Psoas muscle (tissue), 8 donors: ENCODE results near the gene ADGRG1. TPM values are rescaled to one million over a fixed set of nuclear protein-coding genes. Genes with fewer than 3 reads are reported as not detected.

Experiments
- ATAC-seq, 4 donors: fragments of 200-7000 bp; cut with Tn5 transposase; one replicate each; pipeline ENCODE4 v1.9.1; 2020; ENCODE audit warnings: moderate library complexity in 3 of 4, mild to moderate bottlenecking in 2 of 4
- DNase-seq, 2 donors: peaks; one replicate each; pipeline ENCODE4 v3.0.0-alpha.2; 2020
- H3K27ac ChIP-seq: fragments of 200-600 bp; one replicate; pipeline ENCODE4 v1.8.0; 2022
- H3K27me3 ChIP-seq, 3 donors: fragments of 200-600 bp in 1 of 3; one replicate each; pipeline versions ENCODE4 v1.6.1 to v1.8.0; 2013 to 2022; ENCODE audit warnings: low read length in 2 of 3, mild to moderate bottlenecking in 2 of 3, moderate library complexity in 1 of 3; ENCODE audit not compliant: insufficient read depth in 3 of 3
- H3K36me3 ChIP-seq, 2 donors: fragments of 200-600 bp in 1 of 2; one replicate each; pipeline versions ENCODE4 v1.6.1 to v1.8.0; 2013 to 2022; ENCODE audit warnings: low read depth in 1 of 2, mild to moderate bottlenecking in 1 of 2, moderate library complexity in 1 of 2; ENCODE audit not compliant: insufficient read depth in 1 of 2
- H3K4me1 ChIP-seq: fragments of 200-600 bp; one replicate; pipeline ENCODE4 v1.8.0; 2022
- H3K4me3 ChIP-seq: fragments of 200-600 bp; one replicate; pipeline ENCODE4 v1.8.0; 2022; ENCODE audit warnings: mild to moderate bottlenecking
- H3K9me3 ChIP-seq: fragments of 200-600 bp; one replicate; pipeline ENCODE4 v1.8.0; 2022
- WGBS, 3 donors: extraction: QIAGEN DNeasy Blood & Tissue Kit; methylation state at CpG; one replicate each; pipeline versions ENCODE4 v1.1.6 to v1.1.7; 2013; 5-methylcytosine and 5-hydroxymethylcytosine counted together
- intact Hi-C, 2 donors: fragments of 100-400 bp; cut with DNase I; formaldehyde crosslinking; loops; one replicate each; pipeline versions ENCODE4 v1.11.0 to v1.14.2; 2022
- polyA plus RNA-seq, 3 donors: library from polyadenylated mRNA; stranded (reverse); fragments of 200-250 nt; gene quantifications; one replicate each; pipeline ENCODE4 v1.2.3, GENCODE V29; 2013
- total RNA-seq, 4 donors: library from RNA; stranded (reverse); fragmentation: NEBNext Ultra II Directional in 2 of 4; extraction: Animal tissue kit (Norgen Biotek cat#: 25700) in 2 of 4; gene quantifications; one replicate each; pipeline versions ENCODE4 v1.2.1 to v1.2.4, GENCODE V29; 2021 to 2023
- TF ChIP-seq, protein P1 (sequence below): fragments of 200-600 bp; IDR thresholded peaks from one replicate; pipeline ENCODE4 v1.8.0; 2022; ENCODE audit warnings: antibody characterized with exemption
- donor health status: healthy with polysubstance abuse.
- donor health status: DM: no; HTN: no; CAD: no; lungs with moderate emphysema.
- donor health status: Bipolar disorder and iron deficiency.
- donor health status: healthy.
- donor health status: DM: yes; HTN: yes; CAD: no.
- donor health status: DM: no; HTN: no; CAD: no.
- donor health status: DM: no; HTN: no; CAD: no.
- donor health status: DM: yes; HTN: yes; CAD: no.

The ADGRG1 gene
- total and polyA plus RNA-seq, 7 donors: 5.3 to 19.4 (median 14.2) TPM

DNA sequence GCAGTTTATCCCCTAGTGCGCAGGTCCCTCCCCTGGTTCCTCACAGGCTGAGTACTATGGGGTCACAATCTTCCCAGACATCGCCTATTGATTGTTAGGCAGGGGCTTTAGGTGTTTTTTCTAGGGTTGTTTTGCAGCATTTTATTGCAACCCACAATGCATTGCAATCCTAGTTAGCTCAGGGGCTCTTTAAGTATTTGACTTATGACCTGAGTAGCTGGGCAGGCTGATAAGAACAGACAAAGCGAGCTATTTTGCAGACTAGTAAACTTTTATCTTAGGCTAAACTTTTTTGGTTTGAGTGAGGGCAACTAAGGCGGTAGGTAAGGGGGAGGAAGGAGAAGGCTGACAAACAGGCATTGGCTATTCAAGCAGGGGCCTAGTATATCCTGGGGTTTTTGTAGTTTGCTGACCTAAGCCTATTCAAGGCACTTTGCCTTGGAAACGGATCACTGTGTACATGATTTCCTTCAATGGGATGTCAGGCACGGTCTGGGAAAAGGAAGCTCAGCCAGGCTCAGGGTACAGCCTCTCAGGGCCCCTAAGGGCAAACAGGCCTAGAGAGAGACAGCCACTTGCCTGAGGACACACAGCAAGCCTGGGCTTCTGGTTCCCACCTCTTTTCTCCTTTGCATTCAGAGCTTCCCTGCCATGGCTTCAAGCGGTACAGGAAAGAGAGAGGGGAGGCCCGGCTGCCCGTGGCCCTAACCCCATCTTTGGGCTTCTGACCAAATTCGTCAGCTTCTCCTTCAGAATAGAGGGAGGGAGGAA is 72.5 kb downstream of the ADGRG1 start:
- Histone ChIP-seq H3K4me1 (no peaks in the 10 kb centered on the region), H3K36me3 (no peaks in the 10 kb centered on the region), H3K27ac (no peak overlapping the region), H3K9me3 (no peaks in the 10 kb centered on the region), H3K4me3 (no peak overlapping the region), H3K27me3 (peaks cover 0 to 3% (median 0%) of the 10 kb centered on the region in 3 donors)
- WGBS, 3 donors: 70 to 76% (median 75%) methylated on average over 10 of the region's 10 CpGs
- DNase-seq (no peak), ATAC-seq (no peak)
- intact Hi-C loops: no loop called here
- TF ChIP-seq, protein P1, sequence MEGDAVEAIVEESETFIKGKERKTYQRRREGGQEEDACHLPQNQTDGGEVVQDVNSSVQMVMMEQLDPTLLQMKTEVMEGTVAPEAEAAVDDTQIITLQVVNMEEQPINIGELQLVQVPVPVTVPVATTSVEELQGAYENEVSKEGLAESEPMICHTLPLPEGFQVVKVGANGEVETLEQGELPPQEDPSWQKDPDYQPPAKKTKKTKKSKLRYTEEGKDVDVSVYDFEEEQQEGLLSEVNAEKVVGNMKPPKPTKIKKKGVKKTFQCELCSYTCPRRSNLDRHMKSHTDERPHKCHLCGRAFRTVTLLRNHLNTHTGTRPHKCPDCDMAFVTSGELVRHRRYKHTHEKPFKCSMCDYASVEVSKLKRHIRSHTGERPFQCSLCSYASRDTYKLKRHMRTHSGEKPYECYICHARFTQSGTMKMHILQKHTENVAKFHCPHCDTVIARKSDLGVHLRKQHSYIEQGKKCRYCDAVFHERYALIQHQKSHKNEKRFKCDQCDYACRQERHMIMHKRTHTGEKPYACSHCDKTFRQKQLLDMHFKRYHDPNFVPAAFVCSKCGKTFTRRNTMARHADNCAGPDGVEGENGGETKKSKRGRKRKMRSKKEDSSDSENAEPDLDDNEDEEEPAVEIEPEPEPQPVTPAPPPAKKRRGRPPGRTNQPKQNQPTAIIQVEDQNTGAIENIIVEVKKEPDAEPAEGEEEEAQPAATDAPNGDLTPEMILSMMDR: no peak

DNA sequence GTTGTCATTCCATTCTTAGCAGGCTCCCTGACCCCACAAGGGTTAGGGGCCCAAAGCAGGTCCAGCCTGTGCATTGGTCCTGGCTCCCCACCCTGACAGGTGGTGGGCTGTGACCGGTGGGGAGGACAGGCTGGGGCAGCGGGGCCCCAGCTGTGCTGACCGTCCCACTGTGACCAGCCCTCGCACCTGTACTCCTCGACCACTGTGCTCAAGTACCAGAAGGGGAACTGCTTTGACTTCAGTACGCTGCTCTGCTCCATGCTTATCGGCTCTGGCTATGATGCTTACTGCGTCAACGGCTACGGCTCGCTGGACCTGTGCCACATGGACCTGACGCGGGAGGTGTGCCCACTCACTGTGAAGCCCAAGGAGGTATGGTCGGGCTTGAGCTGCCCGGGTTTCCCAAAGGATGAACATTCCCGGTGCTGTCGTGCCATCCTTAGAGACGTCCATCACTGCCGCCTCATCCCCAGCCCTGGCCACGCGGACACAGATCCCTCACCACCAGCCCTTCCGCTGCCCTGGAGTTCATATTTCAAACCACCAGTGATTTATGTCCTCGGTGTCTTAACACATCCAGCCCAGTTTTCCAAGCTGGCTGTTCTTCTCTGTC is 73.4 kb downstream of the ADGRG1 start:
- Histone ChIP-seq H3K36me3 (no peaks in the 10 kb centered on the region), H3K27ac (no peak overlapping the region), H3K4me1 (no peaks in the 10 kb centered on the region), H3K4me3 (no peak overlapping the region), H3K27me3 (peaks cover 0 to 3% (median 0%) of the 10 kb centered on the region in 3 donors), H3K9me3 (no peaks in the 10 kb centered on the region)
- intact Hi-C loops: no loop called here
- ATAC-seq (peak; percentile 44 to 78 (median 64)), DNase-seq (no peak)
- WGBS, 3 donors: 51 to 62% (median 61%) methylated on average over 23 of the region's 23 CpGs
- TF ChIP-seq, protein P1: no peak

DNA sequence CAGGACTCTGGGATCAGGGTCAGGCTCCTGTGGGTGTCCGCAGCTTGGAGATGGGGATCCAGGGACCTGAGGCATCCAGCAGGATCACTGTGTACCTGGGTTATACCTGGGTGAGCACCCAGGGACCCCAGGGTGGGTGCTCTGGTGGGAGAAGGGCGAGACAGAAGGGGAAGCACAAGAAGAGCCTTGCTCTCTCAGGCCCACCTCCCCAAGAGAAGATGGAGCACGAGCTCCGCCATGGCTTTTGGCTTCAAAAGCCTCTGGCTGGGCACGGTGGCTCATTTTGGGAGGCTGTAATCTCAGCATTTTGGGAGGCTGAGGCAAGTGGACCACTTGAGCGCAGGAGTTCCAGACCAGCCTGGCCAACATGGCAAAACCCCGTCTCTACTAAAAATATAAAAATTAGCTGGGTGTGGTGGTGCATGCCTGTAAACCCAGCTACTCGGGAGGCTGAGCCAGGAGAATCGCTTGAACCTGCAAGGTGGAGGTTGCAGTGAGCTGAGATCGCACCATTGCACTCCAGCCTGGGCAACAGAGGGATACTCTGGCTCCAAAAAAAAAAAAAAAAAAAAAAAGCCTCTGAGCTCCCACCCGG is 75.1 kb downstream of the ADGRG1 start:
- Histone ChIP-seq H3K4me1 (no peaks in the 10 kb centered on the region), H3K27ac (no peak overlapping the region), H3K9me3 (no peaks in the 10 kb centered on the region), H3K4me3 (no peak overlapping the region), H3K36me3 (no peaks in the 10 kb centered on the region), H3K27me3 (peaks cover 0 to 3% (median 0%) of the 10 kb centered on the region in 3 donors)
- TF ChIP-seq, protein P1: no peak
- intact Hi-C loops: no loop called here
- ATAC-seq: no peak
- 88 to 90% (median 90%) methylated on average over 11 of the region's 11 CpGs for WGBS, 3 donors
- no peak for DNase-seq

DNA sequence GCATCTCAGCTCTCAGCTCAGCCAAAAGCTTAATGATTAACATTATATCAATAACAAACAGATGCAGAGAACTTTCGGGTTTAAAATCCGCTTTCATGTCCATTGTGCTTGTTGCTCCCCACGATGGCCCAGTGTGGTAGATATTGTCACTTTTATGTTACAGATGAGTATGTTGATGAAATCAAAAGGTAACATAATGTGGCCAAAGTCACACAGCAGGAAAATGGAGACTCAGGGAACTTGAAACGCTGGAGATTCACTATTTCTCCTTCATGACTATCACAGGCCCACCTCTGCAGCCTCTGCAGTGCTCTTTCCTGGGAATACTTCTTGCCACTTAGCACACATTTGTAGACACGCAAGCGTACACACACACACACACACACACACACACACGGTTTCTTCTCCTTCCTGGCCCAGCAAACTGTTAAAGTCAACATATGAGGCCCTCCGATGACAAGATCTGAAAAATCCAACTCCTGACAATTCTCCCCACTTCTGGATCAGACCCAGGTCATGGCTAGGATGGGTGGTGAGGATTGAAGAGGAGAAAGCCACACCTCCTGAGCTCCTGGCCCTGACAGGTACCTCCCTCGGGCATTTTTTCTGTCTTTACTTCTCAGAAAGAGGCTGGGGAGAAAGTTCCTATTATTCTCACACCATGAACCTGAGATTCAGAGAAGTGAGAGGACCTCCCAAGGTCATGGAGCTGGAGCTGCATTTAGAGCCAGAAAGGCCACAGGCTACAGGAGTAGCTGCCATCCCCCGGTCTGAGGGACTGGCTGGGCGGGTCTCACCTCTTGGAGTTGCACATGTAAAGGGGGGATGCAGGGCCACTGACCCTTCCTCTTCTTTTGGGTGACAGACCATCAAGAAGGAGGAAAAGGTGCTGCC is 75.8 kb downstream of the ADGRG1 start:
- TF ChIP-seq, protein P1: no peak

More for the DNA sequence above, 75.8 kb downstream of the ADGRG1 start:
- no peak for ATAC-seq
- Histone ChIP-seq H3K36me3 (no peaks in the 10 kb centered on the region), H3K4me1 (no peaks in the 10 kb centered on the region), H3K9me3 (no peaks in the 10 kb centered on the region), H3K27me3 (peaks cover 0 to 2% (median 0%) of the 10 kb centered on the region in 3 donors), H3K4me3 (no peak overlapping the region), H3K27ac (no peak overlapping the region)
- no peak for DNase-seq
- intact Hi-C loops: no loop called here
- 71 to 75% (median 74%) methylated on average over 11 of the region's 11 CpGs for WGBS, 3 donors
